AG04449 (cell line): ENCODE results near the gene CIBAR2.

Experiments used
- CTCF ChIA-PET: fragments of 350-600 bp; formaldehyde crosslinking; extraction: SDS; loops from one replicate; lab custom pipeline; 2021; ENCODE audit warnings: antibody characterized with exemption; lab: Yijun Ruan, JAX
- POLR2A ChIA-PET: fragments of 400-600, 350-600 bp; formaldehyde crosslinking; extraction: SDS; loops from one replicate; lab custom pipeline; 2020; ENCODE audit warnings: antibody characterized with exemption, inconsistent platforms; lab: Yijun Ruan, JAX
- DNase-seq: peaks from one replicate; pipeline ENCODE4 v3.0.0-alpha.2; 2010; ENCODE audit warnings: low read depth, low spot score
- H3K4me3 ChIP-seq: 2 replicates; pipeline ENCODE4 v1.5.1; 2011; ENCODE audit warnings: low read depth, mild to moderate bottlenecking, control low read depth, low read length
- CTCF ChIP-seq: IDR thresholded peaks from one replicate; pipeline ENCODE4 v1.5.1; 2011; ENCODE audit warnings: mild to moderate bottlenecking, moderate library complexity, low read length, control low read depth, inconsistent platforms; ENCODE audit not compliant: insufficient read depth; ENCODE audit errors: missing control alignments

Gene CIBAR2

DNA sequence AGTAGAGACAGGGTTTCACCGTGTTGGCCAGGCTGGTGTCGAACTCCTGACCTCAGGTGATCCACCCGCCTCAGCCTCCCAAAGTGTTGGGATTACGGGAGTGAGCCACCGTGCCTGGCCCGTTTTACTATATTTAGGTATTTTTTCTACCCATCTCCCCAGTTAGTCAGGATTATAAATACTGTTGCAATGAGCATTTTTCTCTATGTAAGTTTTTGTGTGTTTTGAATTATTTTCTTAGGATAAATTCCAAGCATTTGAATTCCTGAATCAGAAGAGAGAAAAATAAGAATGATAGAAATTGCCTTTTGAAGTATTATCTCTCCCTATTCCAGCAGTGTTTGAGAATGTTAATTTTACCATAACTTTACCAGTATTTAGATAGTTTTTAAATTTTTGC is 48.1 kb downstream of the CIBAR2 start:
- TF ChIP-seq CTCF, result no peak
- no peak for DNase-seq
- no peak overlapping the region for H3K4me3 ChIP-seq
- ChIA-PET CTCF (no interaction called here), POLR2A (no interaction called here)

- TF ChIP-seq CTCF, result no peak
- no peak overlapping the region for H3K4me3 ChIP-seq
- POLR2A ChIA-PET, result no interaction called here
- CTCF ChIA-PET, result interaction anchor here (1.5 kb wide), 1 partner anchor 92 kb away, joined by 4 read pairs; no protein-coding TSS in a partner anchor
- DNase-seq, result no peak
Observed at GRCh38 chr16:85062845-85063244, 49.4 kb downstream of the CIBAR2 start.

DNA sequence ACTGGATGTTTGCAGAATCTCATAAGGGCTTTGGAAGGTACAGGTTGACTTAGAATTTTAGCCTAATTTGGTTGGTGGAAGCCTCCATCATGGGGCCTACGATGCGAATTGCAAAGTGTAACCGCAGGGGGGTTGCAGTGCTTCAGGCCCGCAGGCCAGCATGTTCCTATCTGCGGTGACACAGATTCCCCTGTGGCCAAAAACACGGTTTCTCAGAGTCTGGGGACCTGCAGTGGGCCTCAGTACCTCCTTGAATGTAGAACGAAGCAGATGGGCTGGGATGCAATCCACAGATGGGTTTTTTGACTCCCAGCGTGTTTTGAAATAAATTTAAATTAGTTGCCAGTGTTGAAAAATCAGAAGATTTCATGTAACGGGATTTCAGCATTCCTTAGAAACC is 49.9 kb downstream of the CIBAR2 start:
- DNase-seq, result no peak
- CTCF ChIA-PET, result interaction anchor here (1.4 to 2.1 kb wide), 3 partner anchors 25 to 91 kb away, joined by 4 to 10 read pairs (median 4); no protein-coding TSS in a partner anchor
- TF ChIP-seq CTCF, result no peak
- no peak overlapping the region for H3K4me3 ChIP-seq
- POLR2A ChIA-PET, result no interaction called here

DNA sequence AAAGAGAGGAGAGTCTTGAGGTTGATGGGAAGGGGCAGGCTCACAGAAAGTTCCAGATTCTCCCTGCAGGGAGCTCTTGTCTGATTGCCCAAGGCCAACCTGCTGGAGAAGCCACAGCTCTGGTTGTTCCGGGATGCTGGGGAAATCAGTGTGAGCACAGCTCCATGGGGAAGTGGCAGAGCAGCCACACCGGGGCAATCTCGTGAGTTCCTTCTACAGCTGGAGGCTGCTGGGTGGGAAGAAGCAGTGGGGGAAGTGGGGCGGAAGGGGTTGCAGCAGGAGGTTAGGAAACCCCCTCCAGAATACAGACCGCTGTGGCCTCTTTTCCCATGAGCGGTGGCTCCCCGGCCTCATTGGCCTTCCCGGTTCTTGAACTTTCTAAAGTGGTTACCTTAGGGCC is 50.7 kb downstream of the CIBAR2 start:
- DNase-seq, result no peak
- CTCF ChIA-PET, result interaction anchor here (0.6 to 2.1 kb wide), 3 partner anchors 25 to 245 kb away, joined by 3 to 10 read pairs (median 4); no protein-coding TSS in a partner anchor
- H3K4me3 ChIP-seq, result no peak overlapping the region
- no peak for TF ChIP-seq CTCF
- POLR2A ChIA-PET, result interaction anchor here (0.7 kb wide), 1 partner anchor 36 kb away, joined by 3 read pairs; no protein-coding TSS in a partner anchor

DNA sequence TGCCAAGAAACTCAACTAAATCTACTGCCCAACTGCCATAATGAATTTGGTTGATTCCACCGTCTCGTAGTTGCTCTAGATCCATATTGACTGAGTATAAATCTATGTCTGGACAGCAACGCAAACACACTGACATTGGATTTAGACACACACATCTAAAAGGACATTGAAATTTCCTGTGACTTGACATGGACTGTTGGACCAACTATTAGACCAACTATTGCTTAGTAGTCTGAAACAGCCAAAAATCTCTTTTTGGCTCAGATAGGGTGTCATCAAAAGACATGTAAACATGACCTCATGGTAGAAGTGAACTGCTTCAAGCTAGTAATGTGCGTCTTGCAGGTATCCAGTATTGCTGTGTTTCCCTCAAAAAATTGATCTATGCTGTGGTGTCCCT is 53.4 kb downstream of the CIBAR2 start:
- H3K4me3 ChIP-seq, result no peak overlapping the region
- CTCF ChIA-PET, result interaction anchor here (1.5 kb wide), 1 partner anchor 28 kb away, joined by 3 read pairs; no protein-coding TSS in a partner anchor
- no peak for DNase-seq
- POLR2A ChIA-PET, result no interaction called here
- no peak for TF ChIP-seq CTCF

GRCh38 chr16:85057948-85058347 is 54.3 kb downstream of the CIBAR2 start:
- ChIA-PET POLR2A (no interaction called here), CTCF (interaction anchor here (0.7 to 1.7 kb wide), 4 partner anchors 9 to 29 kb away, joined by 3 to 6 read pairs (median 4); no protein-coding TSS in a partner anchor)
- DNase-seq, result no peak

More at GRCh38 chr16:85057948-85058347, 54.3 kb downstream of the CIBAR2 start:
- no peak overlapping the region for H3K4me3 ChIP-seq
- TF ChIP-seq CTCF, result no peak
